Upper lobe of right lung (tissue), 1 donor: Measurements from ENCODE around the gene PIP5K1C. TPM values are rescaled to one million over a fixed set of nuclear protein-coding genes. Genes with fewer than 3 reads are reported as not detected.

Experiments
- ATAC-seq: fragments of 200-7000 bp; cut with Tn5 transposase; one replicate; pipeline ENCODE4 v1.9.1; 2020; ENCODE audit warnings: mild to moderate bottlenecking, moderate library complexity
- DNase-seq: peaks from one replicate; pipeline ENCODE4 v3.0.0-alpha.2; 2020
- H3K27ac ChIP-seq: fragments of 200-600 bp; one replicate; pipeline ENCODE4 v1.8.0; 2022
- H3K27me3 ChIP-seq: fragments of 200-600 bp; one replicate; pipeline ENCODE4 v1.8.0; 2022; ENCODE audit warnings: mild to moderate bottlenecking
- H3K36me3 ChIP-seq: fragments of 200-600 bp; one replicate; pipeline ENCODE4 v1.8.0; 2022
- H3K4me1 ChIP-seq: fragments of 200-600 bp; one replicate; pipeline ENCODE4 v1.8.0; 2022
- H3K4me3 ChIP-seq: fragments of 200-600 bp; one replicate; pipeline ENCODE4 v1.8.0; 2022; ENCODE audit warnings: mild to moderate bottlenecking
- H3K9me3 ChIP-seq: fragments of 200-600 bp; one replicate; pipeline ENCODE4 v1.8.0; 2022
- CTCF ChIP-seq: fragments of 200-600 bp; IDR thresholded peaks from one replicate; pipeline ENCODE4 v1.8.0; 2022; ENCODE audit warnings: antibody characterized with exemption
- intact Hi-C: fragments of 100-400 bp; cut with DNase I; formaldehyde crosslinking; loops from one replicate; pipeline ENCODE4 v1.11.0; 2022
- total RNA-seq: library from RNA; stranded (reverse); fragmentation: NEBNext Ultra II Directional; extraction: Animal tissue kit (Norgen Biotek cat#: 25700); gene quantifications from one replicate; pipeline ENCODE4 v1.2.1, GENCODE V29; 2021
- donor health status: DM: no; HTN: yes; CAD: no; lungs with severe emphysema.

Gene PIP5K1C
- total RNA-seq, 1 donor from 2014 or later = 42.1 TPM

- Histone ChIP-seq H3K27me3 (no peaks in the 10 kb centered on the region), H3K27ac (no peak overlapping the region), H3K4me1 (peaks cover 11% of the 10 kb centered on the region), H3K36me3 (no peaks in the 10 kb centered on the region), H3K4me3 (no peak overlapping the region), H3K9me3 (no peaks in the 10 kb centered on the region)
- DNase-seq (no peak), ATAC-seq (peak; percentile 61)
- intact Hi-C loops = no loop called here
- TF ChIP-seq CTCF = peak; percentile 59
Measured at GRCh38 chr19:3692141-3693024, 7.9 kb downstream of the PIP5K1C start.

DNA sequence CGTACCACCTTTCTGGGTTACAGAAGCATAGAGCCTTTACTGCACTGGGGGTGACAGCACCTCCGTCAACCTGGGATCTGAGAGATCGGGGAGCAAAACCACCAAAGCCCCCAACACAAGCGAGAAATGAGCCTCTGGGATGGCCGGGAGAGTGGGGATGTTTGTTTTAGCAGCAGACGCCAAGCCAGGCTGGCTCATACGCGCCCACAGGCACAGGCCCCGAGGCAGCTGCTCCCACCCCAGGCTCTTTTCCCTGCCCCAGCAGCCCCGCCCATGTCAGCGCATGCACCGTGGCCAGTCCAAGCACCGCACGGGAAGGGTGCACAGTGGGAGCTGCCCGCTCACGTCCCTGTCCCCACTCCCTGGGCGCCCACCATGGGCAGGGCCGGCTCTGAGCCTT, 8.5 kb downstream of the PIP5K1C start:
- intact Hi-C loops = no loop called here
- TF ChIP-seq CTCF = no peak
- ATAC-seq (no peak), DNase-seq (no peak)
- no peak overlapping the region for H3K27ac ChIP-seq
- no peaks in the 10 kb centered on the region for H3K9me3 ChIP-seq
- peaks cover 14% of the 10 kb centered on the region for H3K4me1 ChIP-seq
- no peak overlapping the region for H3K4me3 ChIP-seq
- no peaks in the 10 kb centered on the region for H3K27me3 ChIP-seq
- H3K36me3 ChIP-seq = no peaks in the 10 kb centered on the region

- H3K4me3 ChIP-seq = no peak overlapping the region
- no peaks in the 10 kb centered on the region for H3K27me3 ChIP-seq
- no peaks in the 10 kb centered on the region for H3K36me3 ChIP-seq
- DNase-seq (no peak), ATAC-seq (no peak)
- peaks cover 14% of the 10 kb centered on the region for H3K4me1 ChIP-seq
- H3K27ac ChIP-seq = no peak overlapping the region
- H3K9me3 ChIP-seq = no peaks in the 10 kb centered on the region
- intact Hi-C loops = no loop called here
- TF ChIP-seq CTCF = no peak
Measured at GRCh38 chr19:3691372-3691716, 8.9 kb downstream of the PIP5K1C start.

- intact Hi-C loops = no loop called here
- no peak overlapping the region for H3K27ac ChIP-seq
- no peaks in the 10 kb centered on the region for H3K27me3 ChIP-seq
- ATAC-seq = no peak
- H3K36me3 ChIP-seq = no peaks in the 10 kb centered on the region
- no peak overlapping the region for H3K4me3 ChIP-seq
- no peak for DNase-seq
- peaks cover 14% of the 10 kb centered on the region for H3K4me1 ChIP-seq
- TF ChIP-seq CTCF = no peak
- no peaks in the 10 kb centered on the region for H3K9me3 ChIP-seq
Measured at GRCh38 chr19:3690551-3691371, 9.5 kb downstream of the PIP5K1C start.

DNA sequence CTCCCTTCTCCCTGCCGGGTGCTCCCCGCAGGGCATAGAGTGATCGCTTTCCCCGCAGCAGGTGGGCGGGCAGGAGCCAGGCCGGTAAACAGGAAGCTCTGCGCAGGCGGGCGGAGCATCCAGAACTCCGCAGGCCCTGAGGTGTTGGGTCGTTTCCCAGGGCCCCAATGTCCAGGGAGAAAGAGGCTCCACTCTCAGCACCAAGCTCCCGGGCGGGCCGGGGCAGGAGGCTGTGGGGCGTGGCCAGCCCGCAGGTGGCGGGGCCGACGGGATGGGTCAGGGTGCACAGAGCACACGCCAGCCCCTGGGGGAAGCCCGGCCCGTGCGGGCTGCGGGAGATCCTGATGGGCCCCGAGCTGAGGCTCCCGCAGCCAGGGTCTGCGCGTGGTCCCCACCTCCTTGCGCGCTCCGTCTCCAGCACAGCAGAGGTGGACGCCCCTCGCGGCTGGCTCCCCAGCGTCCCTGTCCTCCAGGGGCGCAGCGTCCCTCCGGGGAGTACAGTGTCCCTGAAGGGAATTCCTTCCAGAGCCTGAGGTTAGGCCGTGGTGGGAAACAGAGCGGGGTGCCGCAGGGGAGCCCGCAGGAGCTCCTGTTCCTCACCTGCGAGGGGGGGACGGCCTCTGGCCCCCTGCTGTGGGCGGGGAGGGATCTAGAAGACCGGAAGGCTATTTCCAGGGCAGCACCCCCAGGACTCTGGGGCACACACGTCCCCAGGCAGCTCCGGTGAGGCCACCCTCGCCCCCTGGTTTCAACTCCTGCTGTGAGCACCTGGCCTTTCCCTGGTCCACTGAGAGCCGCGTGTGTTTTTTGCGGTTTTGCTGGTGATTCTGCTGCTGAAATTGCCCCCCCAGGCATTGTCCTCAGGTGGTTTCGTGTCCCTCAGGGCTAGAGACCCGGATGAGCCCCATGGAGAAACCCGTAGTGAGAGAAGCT, 12.2 kb downstream of the PIP5K1C start:
- H3K27me3 ChIP-seq = no peaks in the 10 kb centered on the region
- peak; percentile 56 for ATAC-seq
- H3K4me3 ChIP-seq = peak overlapping the region; percentile 14
- TF ChIP-seq CTCF = no peak
- no peak for DNase-seq
- H3K27ac ChIP-seq = no peak overlapping the region
- no peaks in the 10 kb centered on the region for H3K9me3 ChIP-seq
- H3K36me3 ChIP-seq = no peaks in the 10 kb centered on the region
- peaks cover 14% of the 10 kb centered on the region for H3K4me1 ChIP-seq
- intact Hi-C loops = no loop called here
